Measurements from ENCODE around the gene HIF1AN.
"Not testable (repeated sequence)": the region's sequence is repeated elsewhere in the genome, so short reads cannot be mapped to it uniquely, and the experiment has no call there.

Gene HIF1AN

DNA sequence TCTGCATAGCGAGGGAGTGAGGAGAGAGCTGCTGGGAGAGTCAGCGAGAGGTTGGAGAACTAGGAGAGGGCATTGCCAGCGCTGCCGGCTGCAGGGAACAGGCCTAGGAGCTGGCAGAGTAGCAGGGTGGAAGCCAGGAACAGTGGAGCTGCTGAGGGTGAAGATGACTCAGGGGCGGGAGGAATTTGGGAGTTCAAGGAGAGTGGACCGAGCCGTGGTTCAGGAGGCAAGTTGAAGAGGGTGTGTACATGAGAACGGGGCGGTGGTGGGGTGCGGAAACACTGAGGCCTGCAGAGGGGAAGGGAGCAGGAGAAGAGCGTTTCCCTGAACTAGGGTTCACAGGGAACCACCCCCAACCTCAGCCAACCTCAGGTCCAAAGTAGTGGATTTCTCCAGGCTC, 31.5 kb downstream of the HIF1AN start:
- DNase-seq (ENCODE audit: low spot score): no peak

DNA sequence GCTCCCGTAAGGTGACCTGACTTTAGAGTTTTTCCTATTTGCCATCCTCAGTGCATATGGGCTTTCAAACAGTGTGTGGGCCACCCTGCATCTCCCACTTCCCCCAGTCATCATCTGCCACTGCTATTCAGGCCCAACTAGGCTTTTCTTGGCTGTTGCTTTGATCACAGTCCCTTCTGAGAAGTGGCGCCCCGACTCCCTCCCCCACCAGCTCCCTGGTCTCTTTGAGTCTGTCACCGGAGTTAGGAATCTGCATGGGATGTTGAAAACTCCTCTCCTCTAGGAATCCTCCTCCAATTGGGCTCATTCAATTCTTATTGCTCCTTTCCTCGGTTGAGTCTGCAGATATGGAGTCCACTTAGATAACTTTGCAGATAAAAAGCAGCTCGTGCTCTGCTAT, 32.1 kb downstream of the HIF1AN start:
- no peak for DNase-seq (ENCODE audit: low spot score)

DNA sequence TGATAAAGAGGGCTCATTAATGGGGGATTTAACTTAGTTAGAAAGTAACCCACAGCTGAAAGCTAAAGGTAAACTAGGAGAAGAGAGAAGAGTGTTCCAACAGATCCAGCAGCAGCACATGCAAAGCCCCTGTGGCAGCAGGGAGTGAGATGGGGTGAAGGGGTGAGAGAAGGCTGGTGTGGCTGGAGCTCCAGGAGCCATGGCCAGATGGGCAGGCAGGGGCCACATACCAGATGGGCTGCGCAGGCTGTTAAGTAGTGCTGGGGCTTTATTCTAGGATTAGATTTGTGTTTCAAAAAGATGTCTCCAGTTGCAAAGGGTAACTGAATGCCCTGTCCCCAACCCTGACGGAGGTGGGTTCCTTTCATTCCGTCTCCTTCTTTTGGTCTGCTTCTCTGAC, 33.2 kb downstream of the HIF1AN start:
- no peak for DNase-seq (ENCODE audit: low spot score)

DNA sequence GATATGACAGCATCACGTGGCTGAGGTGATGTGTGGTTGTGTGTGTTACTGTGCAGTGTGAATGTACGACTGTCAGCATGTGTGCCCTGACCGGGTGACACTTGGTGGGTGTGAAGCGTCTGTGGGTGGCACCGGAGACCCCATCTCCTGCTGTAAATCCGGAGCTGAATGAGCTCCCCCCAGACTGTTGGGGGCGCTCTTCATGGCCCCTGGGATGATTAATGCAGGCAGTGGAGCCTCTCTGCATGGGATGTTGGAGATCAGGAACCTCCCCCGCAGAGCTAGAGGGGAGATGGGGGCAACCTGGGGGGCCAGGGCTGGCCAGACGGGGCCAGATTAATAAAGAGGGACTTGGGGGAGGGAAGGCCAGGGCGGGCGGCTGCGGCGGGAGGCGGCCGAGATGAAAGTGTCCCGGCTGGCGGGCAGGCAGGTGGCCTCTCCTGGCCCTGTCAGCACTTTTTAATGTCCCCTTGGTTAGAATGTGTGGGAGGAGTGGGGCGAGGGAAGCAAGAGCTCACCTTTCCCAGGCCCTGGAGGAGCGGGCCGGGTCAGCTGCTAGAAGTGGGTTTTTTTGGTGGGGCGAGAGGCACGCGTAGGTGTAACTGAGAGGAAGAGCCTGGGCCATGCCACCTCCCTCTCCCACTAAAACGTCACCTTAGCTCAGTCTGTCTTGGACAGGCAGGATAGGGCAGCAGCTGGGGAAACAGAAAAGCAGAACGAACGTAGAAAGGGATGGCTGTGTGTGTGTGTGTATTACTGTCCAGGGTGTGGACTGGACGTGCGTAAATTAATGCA, 34.1 kb downstream of the HIF1AN start:
- DNase-seq (ENCODE audit: low spot score): no peak

DNA sequence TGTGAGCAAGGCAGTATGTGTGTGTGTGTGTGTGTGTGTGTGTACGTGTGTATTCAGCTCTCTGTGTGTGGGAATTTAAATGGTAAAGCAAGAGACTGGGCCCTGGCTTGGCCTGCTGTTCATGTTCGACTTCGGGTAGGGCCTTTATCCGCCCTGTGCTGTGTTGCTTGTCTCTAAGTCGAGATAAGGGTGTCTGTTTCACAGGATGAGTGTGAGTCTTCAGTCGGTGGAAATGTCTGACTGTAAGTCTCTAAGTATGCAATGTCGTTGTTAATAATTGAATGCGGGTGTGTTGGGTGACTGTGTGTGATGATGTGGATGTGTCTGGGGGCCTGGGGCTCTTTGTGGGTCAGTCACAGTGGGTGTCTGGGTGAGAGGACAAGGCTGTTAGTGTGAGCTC, 34.8 kb downstream of the HIF1AN start:
- DNase-seq (ENCODE audit: low spot score): no peak

DNA sequence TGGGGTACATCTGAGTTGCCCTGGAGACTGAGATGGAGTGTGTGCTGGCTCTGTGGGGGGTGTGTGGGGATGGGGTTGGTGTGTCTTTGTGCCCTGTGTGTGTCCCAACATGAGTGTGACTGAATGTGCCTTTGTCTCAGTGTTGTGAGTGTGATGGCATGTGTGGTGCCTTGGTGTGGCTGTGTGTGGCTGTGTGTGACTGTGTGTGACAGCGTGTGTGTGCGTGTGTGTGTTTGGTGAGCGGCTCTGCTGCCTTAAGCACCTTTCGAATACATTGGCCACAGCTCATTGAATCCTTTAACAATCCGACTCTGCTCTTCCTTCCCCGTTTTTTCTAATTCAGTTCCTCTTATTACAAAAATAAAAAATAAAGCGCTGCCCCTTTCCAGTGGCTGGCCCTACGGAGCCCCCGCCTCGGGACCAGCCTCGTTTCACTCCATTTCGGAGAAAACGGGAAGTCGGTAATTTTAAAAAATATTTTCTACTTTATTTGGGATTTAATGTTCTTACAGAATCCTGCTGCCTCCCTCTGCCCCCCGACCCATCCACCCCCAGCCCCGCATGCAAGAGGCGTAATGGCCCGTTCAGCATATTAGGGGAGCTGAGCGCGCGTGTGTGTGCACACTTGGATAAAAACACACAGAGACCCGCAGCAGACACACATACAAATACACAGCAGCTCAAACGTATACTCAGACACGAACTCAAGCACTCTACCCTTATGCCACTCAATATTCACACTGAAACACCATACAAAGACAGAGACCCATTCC, 35.5 kb downstream of the HIF1AN start:
- DNase-seq (ENCODE audit: low spot score): no peak

DNA sequence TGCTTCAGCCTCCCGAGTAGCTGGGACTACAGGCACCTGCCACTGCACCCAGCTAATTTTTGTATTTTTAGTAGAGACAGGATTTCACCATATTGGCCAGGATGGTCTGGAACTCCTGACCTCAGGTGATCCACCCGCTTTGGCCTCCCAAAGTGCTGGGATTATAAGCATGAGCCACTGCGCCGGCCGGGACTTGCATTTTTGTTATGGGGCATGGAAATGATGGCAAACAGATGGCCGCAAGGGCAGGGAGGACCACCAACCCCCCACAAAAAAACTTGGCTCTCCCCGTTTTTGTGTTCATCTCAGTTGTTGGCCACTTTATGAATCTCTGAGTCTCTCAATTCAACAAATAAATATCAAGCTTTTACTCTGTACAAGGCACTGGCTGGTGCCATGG, 39.4 kb downstream of the HIF1AN start:
- DNase-seq (ENCODE audit: low spot score): not testable (repeated sequence)

DNA sequence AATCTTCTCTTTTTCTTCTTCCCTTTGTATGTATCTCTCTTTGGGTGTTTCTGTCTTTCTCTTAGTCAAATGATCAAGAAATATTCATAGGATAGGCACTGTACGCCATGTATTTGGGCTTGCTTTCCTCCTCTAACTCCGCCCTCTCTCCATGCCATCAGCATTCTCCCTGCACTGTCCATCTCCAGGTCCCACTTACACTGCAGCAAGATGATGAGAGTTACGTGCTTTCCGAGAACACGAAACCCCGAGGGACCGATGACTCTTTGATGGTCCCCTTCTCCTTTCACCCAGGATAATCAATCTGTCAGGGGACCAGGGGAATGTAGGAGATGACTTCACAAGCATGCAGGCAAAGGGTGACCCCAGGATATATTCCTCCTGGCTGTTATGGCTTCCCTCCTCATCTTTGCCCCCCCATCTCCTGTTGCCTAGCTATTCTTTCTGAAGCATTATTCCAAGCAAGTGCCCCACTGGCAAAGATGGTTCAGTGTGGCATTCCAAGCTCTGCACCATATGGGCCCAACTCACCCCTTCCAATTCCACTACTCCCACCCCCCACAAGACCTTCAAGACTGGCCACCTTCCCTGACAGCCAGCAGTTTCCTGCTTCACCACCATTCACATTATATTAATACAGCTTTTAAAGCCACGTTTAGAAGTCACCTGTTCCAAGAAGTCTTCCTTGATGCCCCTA, 40.0 kb downstream of the HIF1AN start:
- DNase-seq (ENCODE audit: low spot score): no peak

DNA sequence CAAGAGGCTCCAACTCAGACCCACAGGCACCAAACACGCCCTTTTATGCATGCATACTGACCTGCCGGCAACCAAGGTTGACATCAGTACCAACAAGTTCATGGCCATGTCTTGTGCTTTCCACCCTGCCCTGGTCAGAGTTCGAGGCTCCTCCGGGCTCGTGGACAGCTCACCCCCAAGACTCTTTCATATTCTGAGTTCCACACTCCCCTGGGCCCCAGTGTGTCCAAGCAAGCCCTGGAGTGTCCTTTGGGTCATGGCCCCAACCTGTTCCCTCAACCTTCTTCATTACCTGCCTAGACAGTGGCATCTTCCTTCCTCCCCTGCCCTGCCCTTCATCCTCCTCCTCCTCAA, 40.5 kb downstream of the HIF1AN start:
- no peak for DNase-seq (ENCODE audit: low spot score)

DNA sequence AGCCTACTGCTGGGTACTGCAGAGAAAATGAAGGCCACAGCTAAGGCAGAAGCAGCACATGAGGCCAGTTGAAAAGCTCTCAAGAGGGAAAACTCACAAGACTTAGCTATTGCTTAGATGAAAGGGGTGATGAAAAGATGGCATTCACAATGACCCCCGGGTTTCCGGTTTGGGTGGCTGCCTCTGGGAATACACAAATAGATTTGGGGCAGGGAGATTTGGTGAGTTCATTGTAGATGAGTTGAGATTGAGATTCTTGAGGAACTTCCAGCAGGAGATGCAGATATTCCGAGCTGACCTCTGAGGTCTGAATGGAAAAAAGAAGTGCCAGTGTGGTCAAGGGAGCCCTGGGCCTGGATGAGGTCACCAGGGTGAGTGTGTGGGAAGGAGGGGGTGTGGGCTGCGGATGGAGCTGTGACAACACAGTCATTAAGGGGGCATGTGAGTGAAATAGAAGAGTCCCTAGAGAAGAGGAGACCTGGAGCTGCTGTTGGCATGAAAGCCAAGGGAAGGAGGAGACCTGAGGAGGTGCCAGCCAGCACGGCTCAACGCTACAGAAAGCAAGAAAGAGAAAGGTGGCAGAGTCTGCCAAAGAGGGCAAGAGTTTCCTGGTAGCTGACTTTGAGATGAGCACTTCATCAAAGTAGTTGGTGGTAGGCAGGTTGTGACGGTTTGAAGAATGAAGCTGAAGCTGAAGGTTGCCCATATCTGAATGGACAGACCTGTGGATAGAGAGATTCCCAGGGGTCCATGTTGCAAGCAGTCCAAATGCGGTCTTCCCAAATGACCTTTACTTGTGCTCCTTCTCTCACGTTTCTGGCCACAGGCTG, 43.7 kb downstream of the HIF1AN start:
- no peak for DNase-seq (ENCODE audit: low spot score)

DNA sequence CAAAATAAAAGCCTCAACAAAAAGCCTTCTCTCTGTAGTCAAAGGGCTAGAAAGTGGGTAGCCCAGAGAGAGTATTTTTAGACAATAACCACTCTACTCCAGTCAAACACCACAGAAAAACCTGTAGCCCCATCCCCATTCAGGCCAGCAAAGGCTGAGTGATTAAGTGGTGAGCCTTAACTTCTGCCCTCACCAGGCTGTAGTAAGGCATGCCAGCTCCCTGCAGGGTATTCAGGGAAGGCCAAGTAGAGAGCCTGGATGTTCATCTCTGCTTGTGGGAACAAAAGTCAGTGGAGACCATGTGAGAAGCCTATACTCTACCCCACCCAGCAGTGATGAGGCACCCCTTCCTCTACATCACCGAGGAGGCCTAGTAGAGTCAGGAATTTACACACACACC, 51.2 kb downstream of the HIF1AN start:
- DNase-seq (ENCODE audit: low spot score): no peak

DNA sequence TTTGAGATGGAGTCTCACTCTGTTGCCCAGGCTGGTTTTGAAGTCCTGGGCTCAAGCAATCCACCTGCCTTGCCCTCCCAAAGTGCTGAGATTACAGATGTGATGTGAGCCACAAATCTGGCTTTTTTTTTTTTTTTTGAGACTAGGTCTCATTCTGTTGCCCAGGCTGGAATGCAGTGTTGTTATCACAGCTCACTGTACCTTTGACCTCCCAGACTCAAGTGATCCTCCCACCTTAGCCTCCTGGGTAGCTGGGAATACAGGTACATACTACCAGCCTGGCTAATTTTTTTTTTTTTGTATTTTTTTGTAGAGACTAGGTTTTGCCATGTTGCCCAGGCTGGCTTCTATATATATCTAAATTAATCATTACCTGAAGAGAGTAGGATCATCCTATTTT, 62.4 kb downstream of the HIF1AN start:
- DNase-seq (ENCODE audit: low spot score): no peak

DNA sequence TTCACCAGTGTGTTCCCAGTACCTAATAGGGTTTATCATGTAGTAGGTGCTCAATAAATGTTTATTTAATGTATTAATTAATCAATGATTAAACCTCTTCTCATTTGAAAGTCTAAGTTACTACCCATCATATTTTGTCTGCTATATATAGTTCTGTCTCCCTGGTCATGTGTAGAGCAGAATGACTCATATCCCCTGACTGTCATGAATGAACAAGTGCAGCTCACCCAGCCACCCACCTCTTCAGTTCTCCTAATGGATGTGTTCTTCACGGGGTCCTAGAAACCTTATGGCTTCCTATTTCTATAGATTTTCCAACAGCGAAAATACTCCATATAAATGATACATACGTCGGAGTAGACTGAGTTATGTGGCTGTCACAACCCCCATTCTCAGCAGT, 64.5 kb downstream of the HIF1AN start:
- DNase-seq (ENCODE audit: low spot score): no peak

DNA sequence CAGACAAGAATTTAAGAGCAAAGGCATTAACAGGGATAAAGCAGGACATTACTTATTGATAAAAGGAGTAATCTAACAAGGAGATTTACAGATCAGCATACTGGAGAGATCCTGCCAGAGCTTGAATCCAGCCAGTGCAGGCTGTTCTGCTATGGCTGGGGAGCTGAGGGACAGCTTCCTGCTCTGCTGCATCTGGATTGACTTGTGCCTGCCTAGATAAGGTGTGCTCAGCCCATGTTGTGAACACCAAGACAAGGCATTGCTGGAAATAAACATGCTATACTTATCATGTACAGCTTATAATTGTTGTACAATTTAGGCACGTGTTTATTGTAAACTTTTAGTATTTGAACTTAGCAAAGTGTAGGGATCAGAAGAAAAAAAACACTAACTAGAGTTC, 71.7 kb downstream of the HIF1AN start:
- no peak for DNase-seq (ENCODE audit: low spot score)

Data from GM03348 (cell line).